GM12864 (cell line): ENCODE results near the gene PITPNM2.

Source experiments
- DNase-seq: peaks from one replicate; pipeline ENCODE4 v3.0.0-alpha.2; 2011; ENCODE audit warnings: low read depth
- H3K4me3 ChIP-seq: 2 replicates; pipeline ENCODE4 v1.5.1; 2011; ENCODE audit warnings: mild to moderate bottlenecking, low read depth, low read length, control low read depth
- TF ChIP-seq, protein P1 (sequence below): IDR thresholded peaks from 2 replicates; pipeline ENCODE4 v1.5.1; 2011; ENCODE audit warnings: low read depth, mild to moderate bottlenecking, moderate library complexity, low read length, control low read depth, inconsistent platforms; ENCODE audit errors: missing control alignments

The PITPNM2 gene

DNA sequence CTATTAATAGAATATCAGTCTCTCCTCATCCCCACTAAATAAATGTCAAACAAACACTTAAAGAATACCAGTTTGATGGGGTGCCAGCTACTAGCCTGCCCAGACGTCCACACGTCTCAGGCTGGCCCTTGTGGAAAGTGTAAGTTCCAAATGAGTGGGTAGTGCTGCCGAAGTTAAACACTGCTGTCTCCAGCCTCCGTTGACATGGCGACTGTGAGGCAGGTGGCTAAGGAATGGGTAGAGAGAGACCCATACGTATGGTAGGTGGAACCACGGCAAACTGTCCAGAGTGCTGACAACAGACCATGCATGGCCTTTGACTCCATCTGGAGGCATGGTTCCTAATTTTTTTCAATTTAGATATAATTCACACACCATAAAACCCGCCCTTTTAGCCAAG, 37.9 kb downstream of the PITPNM2 start:
- TF ChIP-seq, protein P1, sequence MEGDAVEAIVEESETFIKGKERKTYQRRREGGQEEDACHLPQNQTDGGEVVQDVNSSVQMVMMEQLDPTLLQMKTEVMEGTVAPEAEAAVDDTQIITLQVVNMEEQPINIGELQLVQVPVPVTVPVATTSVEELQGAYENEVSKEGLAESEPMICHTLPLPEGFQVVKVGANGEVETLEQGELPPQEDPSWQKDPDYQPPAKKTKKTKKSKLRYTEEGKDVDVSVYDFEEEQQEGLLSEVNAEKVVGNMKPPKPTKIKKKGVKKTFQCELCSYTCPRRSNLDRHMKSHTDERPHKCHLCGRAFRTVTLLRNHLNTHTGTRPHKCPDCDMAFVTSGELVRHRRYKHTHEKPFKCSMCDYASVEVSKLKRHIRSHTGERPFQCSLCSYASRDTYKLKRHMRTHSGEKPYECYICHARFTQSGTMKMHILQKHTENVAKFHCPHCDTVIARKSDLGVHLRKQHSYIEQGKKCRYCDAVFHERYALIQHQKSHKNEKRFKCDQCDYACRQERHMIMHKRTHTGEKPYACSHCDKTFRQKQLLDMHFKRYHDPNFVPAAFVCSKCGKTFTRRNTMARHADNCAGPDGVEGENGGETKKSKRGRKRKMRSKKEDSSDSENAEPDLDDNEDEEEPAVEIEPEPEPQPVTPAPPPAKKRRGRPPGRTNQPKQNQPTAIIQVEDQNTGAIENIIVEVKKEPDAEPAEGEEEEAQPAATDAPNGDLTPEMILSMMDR: no peak
- no peak for DNase-seq
- no peak overlapping the region for H3K4me3 ChIP-seq

DNA sequence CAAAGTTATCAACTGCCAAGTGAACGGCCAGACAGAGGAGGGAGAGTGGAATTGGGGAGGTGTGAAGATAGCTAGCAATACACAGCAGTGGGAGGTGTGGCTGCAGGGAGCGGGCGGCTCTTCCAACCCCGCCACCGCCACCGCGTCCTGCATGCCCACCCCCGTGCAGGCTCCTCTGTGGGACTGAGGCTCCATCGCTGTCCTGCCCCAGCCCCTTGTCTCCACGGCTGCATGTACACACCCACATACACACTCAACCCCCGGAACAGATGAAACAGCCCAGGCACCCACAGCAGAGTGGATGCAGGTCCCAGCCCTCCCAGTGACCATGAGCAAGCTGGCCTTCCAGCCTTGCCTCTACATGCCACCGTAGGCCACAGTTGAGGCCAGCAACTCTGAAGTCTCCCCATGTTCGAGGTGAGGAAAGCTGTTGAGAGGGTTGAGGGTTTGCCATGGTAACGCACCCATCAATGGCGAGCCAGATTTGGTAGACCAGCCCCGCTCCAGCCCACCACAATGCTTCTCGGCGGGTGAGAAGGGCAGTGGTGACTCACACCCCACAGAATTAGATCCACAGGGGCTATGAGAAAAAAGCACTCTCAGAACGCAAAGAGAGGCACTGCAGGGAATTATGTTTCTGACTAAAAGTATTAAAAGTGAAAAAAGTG, 39.3 kb downstream of the PITPNM2 start:
- no peak overlapping the region for H3K4me3 ChIP-seq
- DNase-seq: no peak
- TF ChIP-seq, protein P1: no peak

DNA sequence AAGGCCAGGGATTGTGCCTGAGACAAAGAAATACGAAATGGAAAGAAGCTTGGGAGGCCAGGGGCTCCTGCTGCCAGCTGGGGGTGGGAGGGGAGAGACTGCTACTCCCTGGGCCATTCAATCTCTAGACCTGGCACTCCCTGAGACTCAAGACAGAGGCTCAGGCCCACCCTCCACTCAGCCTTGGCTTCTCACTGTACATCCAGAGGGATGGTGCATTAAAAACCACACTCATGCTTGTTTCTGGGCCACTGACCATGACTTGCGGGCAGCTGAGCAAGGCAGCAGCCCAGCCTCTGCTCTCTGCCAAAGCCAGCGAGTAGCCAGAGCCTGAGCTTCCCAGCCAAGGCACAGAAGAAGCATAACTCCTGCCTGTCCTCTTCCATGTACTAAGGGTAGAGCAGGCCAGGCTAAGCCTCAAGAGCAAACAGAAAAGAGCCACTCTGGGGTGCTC, 41.5 kb downstream of the PITPNM2 start:
- TF ChIP-seq, protein P1: no peak
- DNase-seq: no peak
- no peak overlapping the region for H3K4me3 ChIP-seq

DNA sequence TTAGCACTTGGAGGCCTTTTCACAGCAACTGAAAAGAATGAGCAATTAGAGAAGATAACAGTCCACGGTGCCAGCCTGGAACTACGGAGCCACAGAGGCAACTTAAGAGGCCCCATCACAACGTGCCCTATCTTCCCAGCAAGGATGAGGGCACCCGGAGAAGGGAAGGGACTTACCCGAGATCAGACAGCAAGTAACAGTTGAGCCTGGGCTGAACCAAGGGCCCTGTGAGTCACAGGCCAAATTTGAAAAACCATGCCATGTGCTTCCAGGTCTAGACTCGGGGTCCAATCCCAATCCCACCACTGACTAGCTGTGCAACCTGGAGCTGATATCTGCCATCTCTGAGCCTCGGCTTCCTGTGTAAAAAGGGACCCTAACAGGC, 42.2 kb downstream of the PITPNM2 start:
- H3K4me3 ChIP-seq: no peak overlapping the region
- DNase-seq: no peak
- TF ChIP-seq, protein P1: no peak

DNA sequence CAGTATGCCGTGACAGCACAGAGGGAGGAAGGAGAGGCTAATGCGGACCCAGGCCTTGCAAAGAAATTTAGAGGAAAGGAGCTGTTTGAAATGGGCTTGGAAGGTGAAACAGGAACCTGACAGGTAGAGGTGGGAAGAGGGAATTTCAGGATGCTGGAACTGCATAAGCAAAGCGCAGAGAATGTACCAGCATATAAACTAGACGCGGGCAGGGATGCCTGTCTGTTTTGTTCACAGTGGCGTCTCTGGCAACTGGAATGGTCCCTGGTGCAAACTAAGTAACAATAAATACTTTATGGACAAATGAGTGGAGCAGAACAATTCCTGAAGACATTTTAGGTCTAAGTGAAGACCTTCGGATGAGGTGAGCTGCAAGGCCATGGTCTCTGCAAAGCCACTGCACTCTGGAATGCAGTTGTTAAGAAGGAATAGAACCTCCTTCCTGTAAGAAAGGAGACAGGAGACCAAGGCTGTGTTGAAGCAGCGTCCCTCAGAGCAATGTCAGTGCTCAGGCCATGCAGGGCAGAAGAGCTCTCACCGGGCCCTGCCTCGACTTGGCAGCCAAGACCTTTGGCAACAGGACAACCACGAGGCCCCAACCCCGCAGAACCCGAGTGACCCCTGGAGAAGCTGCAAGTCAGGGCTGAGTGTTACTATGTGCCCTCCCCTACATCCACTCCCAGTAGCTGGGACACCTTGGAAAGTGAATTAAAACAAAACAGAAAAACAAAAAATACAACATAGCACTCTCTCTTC, 42.8 kb downstream of the PITPNM2 start:
- TF ChIP-seq, protein P1: no peak
- no peak overlapping the region for H3K4me3 ChIP-seq
- DNase-seq: no peak

DNA sequence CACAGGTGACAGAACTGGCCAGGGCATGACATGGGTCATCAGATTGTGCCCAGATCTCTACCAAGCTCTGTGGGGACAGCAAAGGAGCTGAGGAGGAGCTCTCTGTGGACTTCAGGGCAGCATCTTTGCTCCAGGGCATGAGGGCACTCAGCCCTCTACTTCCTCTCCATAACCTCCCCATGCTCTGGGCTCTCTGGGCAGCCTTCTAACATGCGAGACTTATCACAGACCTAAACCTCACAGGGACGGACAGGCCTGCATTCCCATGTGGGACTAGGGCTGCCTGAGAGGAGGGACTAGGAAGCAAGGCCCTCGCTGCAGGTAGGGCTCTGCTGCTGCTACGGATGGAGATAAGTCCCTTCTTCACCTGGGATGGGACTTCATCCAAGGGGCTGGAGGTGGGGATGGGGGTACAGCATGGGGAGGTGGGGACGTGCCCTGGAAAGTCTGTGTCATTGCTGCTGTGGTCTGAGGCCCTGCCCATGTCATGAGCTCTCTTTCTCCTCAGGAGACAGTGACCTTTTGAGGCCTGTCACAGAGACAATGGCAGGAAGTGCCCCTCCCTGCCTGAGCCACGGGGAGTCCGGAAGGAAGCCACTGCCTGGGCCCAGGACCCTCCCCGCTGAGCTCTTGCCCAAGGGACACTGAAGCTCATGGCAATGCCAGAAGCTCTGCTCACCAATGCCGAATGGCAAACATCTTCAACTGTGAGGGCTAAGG, 44.1 kb downstream of the PITPNM2 start:
- TF ChIP-seq, protein P1: no peak
- no peak for DNase-seq
- no peak overlapping the region for H3K4me3 ChIP-seq
